ENCODE data around the gene PLXNA2. TPM values are rescaled to one million over a fixed set of nuclear protein-coding genes. Genes with fewer than 3 reads are reported as not detected.
A peak's percentile ranks its signal among the peaks of the same experiment; 100 is the strongest.

The PLXNA2 gene
- total and polyA plus RNA-seq, 2 donors (not counting 3 experiments of a cell fraction or from before 2014, with no cell fraction given): 42.6 to 229 TPM

DNA sequence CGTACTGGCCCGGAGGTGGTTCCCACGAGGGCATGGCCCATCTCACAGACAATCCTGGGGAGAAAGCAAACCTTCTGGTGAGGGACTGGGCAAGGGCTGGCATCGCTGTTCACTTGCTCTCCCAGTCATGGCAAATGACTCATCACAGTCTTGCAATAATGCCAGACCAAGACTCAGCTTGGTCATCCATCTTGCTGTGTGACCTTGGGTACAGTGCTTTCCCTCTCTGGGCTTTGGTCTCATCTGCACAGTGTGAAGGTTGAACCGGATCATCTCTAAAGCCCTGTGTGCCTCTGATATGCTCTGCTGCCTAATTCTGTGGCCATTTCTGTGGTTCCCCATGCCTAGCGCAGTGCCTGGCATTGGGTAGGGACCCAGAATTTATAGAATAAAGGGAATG lies 189.7 kb downstream of the PLXNA2 start:
- dilution Hi-C loops (cut with MboI; ENCODE audit: extremely low pct_ligation_motif_present, low sequenced_read_pairs): no loop called here
- Histone ChIP-seq H3K9me1 (replicated peaks; ENCODE audit: control insufficient read depth, extremely low read depth, insufficient read depth, low read length) (no peaks in the 10 kb centered on the region), H2AFZ (ENCODE audit: low read depth, low read length) (no peak overlapping the region), H3K9me3 (replicated peaks; ENCODE audit: control insufficient read depth, insufficient read depth, low read length) (no peaks in the 10 kb centered on the region), H3K36me3 (ENCODE audit: control insufficient read depth in 2 of 2, extremely low read depth in 1 of 2, insufficient read depth in 2 of 2, low read length in 2 of 2) (peaks cover 40 to 56% of the 10 kb centered on the region in 2 experiments), H3K4me1 (ENCODE audit: control insufficient read depth, extremely low read depth, insufficient read depth, low read length) (no peaks in the 10 kb centered on the region), H3K4me3 (replicated peaks in 1 of 3; ENCODE audit: insufficient read depth in 1 of 3, low read depth in 1 of 3, low read length in 3 of 3) (no peak overlapping the region), H3K4me2 (ENCODE audit: insufficient read depth, low read length) (no peak overlapping the region), H3K79me2 (ENCODE audit: control insufficient read depth, insufficient read depth, low read length) (no peaks in the 10 kb centered on the region), H4K20me1 (replicated peaks; ENCODE audit: control insufficient read depth, extremely low read depth, insufficient read depth, low read length) (no peaks in the 10 kb centered on the region), H3K27me3 (ENCODE audit: control insufficient read depth in 2 of 2, insufficient read depth in 2 of 2, low read length in 2 of 2) (no peaks in the 10 kb centered on the region), H3K27ac (ENCODE audit: insufficient read depth, low read depth, low read length) (no peak overlapping the region), H3K9ac (replicated peaks; ENCODE audit: extremely low read depth, insufficient read depth, low read length) (no peak overlapping the region)
- peak; percentile 59 for FAIRE-seq
- no peak for DNase-seq (ENCODE audit: low read depth, low spot score)
- intact Hi-C loops (cut with micrococcal nuclease): no loop called here
- no TSS peak for BruUV-seq (replicated peaks)
- POLR2A ChIA-PET: no interaction called here
- TF ChIP-seq MYC (IDR thresholded peaks at IDR 0.05; ENCODE audit: low read depth, low read length): no peak
- peak; percentile 2 for TF ChIP-seq JUN (IDR thresholded peaks at IDR 0.05; ENCODE audit: borderline replicate concordance, insufficient read depth, insufficient read length, low read depth)
- CTCF ChIA-PET: interaction anchor here (1.4 to 5.1 kb wide), 3 partner anchors 23 to 226 kb away, joined by 3 to 20 read pairs (median 3); partner anchors contain the start of gene PLXNA2

DNA sequence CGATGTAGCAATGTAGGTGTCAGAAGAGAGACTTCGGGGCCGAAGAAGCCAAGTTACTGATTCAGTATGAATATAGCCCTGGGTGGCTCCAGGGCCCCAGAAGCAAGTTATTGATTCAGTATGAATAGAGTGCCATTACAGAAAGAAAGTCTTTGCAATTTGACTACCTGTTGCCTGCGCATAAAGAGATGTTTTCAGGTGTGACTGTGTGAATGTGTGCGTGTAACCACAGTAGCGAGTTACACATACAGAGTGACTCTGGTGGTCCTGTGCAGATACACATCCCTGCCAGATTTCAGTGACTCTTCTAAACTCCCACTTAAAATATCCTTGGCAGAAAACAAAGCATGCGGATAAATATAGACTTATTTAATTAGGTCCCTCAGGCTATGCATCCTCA lies 190.5 kb downstream of the PLXNA2 start:
- no peaks in the 10 kb centered on the region for H4K20me1 ChIP-seq (replicated peaks; ENCODE audit: control insufficient read depth, extremely low read depth, insufficient read depth, low read length)
- H3K4me2 ChIP-seq (ENCODE audit: insufficient read depth, low read length): no peak overlapping the region
- no peak for FAIRE-seq
- no peak for DNase-seq (ENCODE audit: low read depth, low spot score)
- CTCF ChIA-PET: no interaction called here
- POLR2A ChIA-PET: no interaction called here
- intact Hi-C loops (cut with micrococcal nuclease): no loop called here
- TF ChIP-seq POLR2A (IDR thresholded peaks at IDR 0.05; ENCODE audit: low read depth, low read length) (no peak), MYC (IDR thresholded peaks at IDR 0.05; ENCODE audit: low read depth, low read length) (no peak), JUN (IDR thresholded peaks at IDR 0.05; ENCODE audit: borderline replicate concordance, insufficient read depth, insufficient read length, low read depth) (no peak), EZH2 (IDR thresholded peaks at IDR 0.05; ENCODE audit: borderline replicate concordance, low read depth, low read length, severe bottlenecking) (no peak), GATA2 (IDR thresholded peaks at IDR 0.05; ENCODE audit: insufficient read depth, insufficient read length, low read depth, low read length) (no peak), POLR2AphosphoS5 (IDR thresholded peaks at IDR 0.05; ENCODE audit: insufficient read depth, low read depth, low read length) (no peak), FOS (IDR thresholded peaks at IDR 0.05; ENCODE audit: borderline replicate concordance, insufficient read depth, low read length) (no peak)
- TF ChIP-seq, protein P1, sequence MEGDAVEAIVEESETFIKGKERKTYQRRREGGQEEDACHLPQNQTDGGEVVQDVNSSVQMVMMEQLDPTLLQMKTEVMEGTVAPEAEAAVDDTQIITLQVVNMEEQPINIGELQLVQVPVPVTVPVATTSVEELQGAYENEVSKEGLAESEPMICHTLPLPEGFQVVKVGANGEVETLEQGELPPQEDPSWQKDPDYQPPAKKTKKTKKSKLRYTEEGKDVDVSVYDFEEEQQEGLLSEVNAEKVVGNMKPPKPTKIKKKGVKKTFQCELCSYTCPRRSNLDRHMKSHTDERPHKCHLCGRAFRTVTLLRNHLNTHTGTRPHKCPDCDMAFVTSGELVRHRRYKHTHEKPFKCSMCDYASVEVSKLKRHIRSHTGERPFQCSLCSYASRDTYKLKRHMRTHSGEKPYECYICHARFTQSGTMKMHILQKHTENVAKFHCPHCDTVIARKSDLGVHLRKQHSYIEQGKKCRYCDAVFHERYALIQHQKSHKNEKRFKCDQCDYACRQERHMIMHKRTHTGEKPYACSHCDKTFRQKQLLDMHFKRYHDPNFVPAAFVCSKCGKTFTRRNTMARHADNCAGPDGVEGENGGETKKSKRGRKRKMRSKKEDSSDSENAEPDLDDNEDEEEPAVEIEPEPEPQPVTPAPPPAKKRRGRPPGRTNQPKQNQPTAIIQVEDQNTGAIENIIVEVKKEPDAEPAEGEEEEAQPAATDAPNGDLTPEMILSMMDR (IDR thresholded peaks at IDR 0.05; ENCODE audit: extremely low read depth in 1 of 2, insufficient read depth in 1 of 2, low read depth in 1 of 2, low read length in 2 of 2): no peak
- TF ChIP-seq, protein P2, sequence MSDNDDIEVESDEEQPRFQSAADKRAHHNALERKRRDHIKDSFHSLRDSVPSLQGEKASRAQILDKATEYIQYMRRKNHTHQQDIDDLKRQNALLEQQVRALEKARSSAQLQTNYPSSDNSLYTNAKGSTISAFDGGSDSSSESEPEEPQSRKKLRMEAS (IDR thresholded peaks at IDR 0.05; ENCODE audit: insufficient read depth, insufficient read length): no peak
- no peaks in the 10 kb centered on the region for H3K79me2 ChIP-seq (ENCODE audit: control insufficient read depth, insufficient read depth, low read length)
- H3K36me3 ChIP-seq (ENCODE audit: control insufficient read depth in 2 of 2, extremely low read depth in 1 of 2, insufficient read depth in 2 of 2, low read length in 2 of 2): peaks cover 38 to 62% of the 10 kb centered on the region in 2 experiments
- no peaks in the 10 kb centered on the region for H3K9me1 ChIP-seq (replicated peaks; ENCODE audit: control insufficient read depth, extremely low read depth, insufficient read depth, low read length)
- H2AFZ ChIP-seq (ENCODE audit: low read depth, low read length): no peak overlapping the region
- no peak overlapping the region for H3K4me3 ChIP-seq (replicated peaks in 1 of 3; ENCODE audit: insufficient read depth in 1 of 3, low read depth in 1 of 3, low read length in 3 of 3)
- no TSS peak for BruUV-seq (replicated peaks)
- H3K9me3 ChIP-seq (replicated peaks; ENCODE audit: control insufficient read depth, insufficient read depth, low read length): no peaks in the 10 kb centered on the region
- H3K27me3 ChIP-seq (ENCODE audit: control insufficient read depth in 2 of 2, insufficient read depth in 2 of 2, low read length in 2 of 2): no peaks in the 10 kb centered on the region
- H3K4me1 ChIP-seq (ENCODE audit: control insufficient read depth, extremely low read depth, insufficient read depth, low read length): no peaks in the 10 kb centered on the region
- H3K27ac ChIP-seq (ENCODE audit: insufficient read depth, low read depth, low read length): no peak overlapping the region
- dilution Hi-C loops (cut with MboI; ENCODE audit: extremely low pct_ligation_motif_present, low sequenced_read_pairs): no loop called here
- H3K9ac ChIP-seq (replicated peaks; ENCODE audit: extremely low read depth, insufficient read depth, low read length): no peak overlapping the region
